Measurements from ENCODE around the gene SMC1B.
"Not testable (repeated sequence)": the region's sequence is repeated elsewhere in the genome, so short reads cannot be mapped to it uniquely, and the experiment has no call there.

SMC1B gene

GRCh38 chr22:45402466-45402985 lies 10.9 kb downstream of the SMC1B start:
- ATAC-seq (replicated peaks; ENCODE audit: extremely low read depth, poor library complexity, severe bottlenecking) (no peak), DNase-seq (ENCODE audit: low spot score in 2 of 2) (no peak)
- H3K9me3 Mint-ChIP-seq = peaks cover under 1% of the 10 kb centered on the region
- H3K4me3 Mint-ChIP-seq = no peak overlapping the region
- H3K4me1 Mint-ChIP-seq = no peaks in the 10 kb centered on the region
- no peaks in the 10 kb centered on the region for H3K36me3 Mint-ChIP-seq (ENCODE audit: insufficient read depth)
- no peak overlapping the region for H3K27ac Mint-ChIP-seq (ENCODE audit: low read depth)
- H3K27me3 Mint-ChIP-seq = peaks cover 21% of the 10 kb centered on the region

GRCh38 chr22:45399712-45400445 lies 13.5 kb downstream of the SMC1B start:
- no peak for DNase-seq (ENCODE audit: low spot score in 2 of 2)
- H3K4me1 Mint-ChIP-seq = no peaks in the 10 kb centered on the region
- no peak overlapping the region for H3K4me3 Mint-ChIP-seq
- H3K27ac Mint-ChIP-seq (ENCODE audit: low read depth) = no peak overlapping the region
- peaks cover 15% of the 10 kb centered on the region for H3K27me3 Mint-ChIP-seq
- H3K9me3 Mint-ChIP-seq = no peaks in the 10 kb centered on the region
- ATAC-seq (replicated peaks; ENCODE audit: extremely low read depth, poor library complexity, severe bottlenecking) = no peak
- no peaks in the 10 kb centered on the region for H3K36me3 Mint-ChIP-seq (ENCODE audit: insufficient read depth)

- Mint-ChIP-seq H3K9me3 (no peaks in the 10 kb centered on the region), H3K36me3 (ENCODE audit: insufficient read depth) (no peaks in the 10 kb centered on the region), H3K27ac (ENCODE audit: low read depth) (no peak overlapping the region), H3K4me3 (no peak overlapping the region), H3K27me3 (peaks cover 6% of the 10 kb centered on the region), H3K4me1 (no peaks in the 10 kb centered on the region)
- no peak for DNase-seq (ENCODE audit: low spot score in 2 of 2)
- no peak for ATAC-seq (replicated peaks; ENCODE audit: extremely low read depth, poor library complexity, severe bottlenecking)
Observed at GRCh38 chr22:45398214-45398613, 15.2 kb downstream of the SMC1B start.

- Mint-ChIP-seq H3K9me3 (no peaks in the 10 kb centered on the region), H3K4me1 (no peaks in the 10 kb centered on the region), H3K27me3 (peaks cover 6% of the 10 kb centered on the region), H3K36me3 (ENCODE audit: insufficient read depth) (no peaks in the 10 kb centered on the region), H3K4me3 (no peak overlapping the region), H3K27ac (ENCODE audit: low read depth) (no peak overlapping the region)
- no peak for ATAC-seq (replicated peaks; ENCODE audit: extremely low read depth, poor library complexity, severe bottlenecking)
- no peak for DNase-seq (ENCODE audit: low spot score in 2 of 2)
Observed at GRCh38 chr22:45397806-45398205, 15.6 kb downstream of the SMC1B start.

GRCh38 chr22:45389546-45389945 lies 23.9 kb downstream of the SMC1B start:
- no peak for DNase-seq (ENCODE audit: low spot score in 2 of 2)
- H3K27ac Mint-ChIP-seq (ENCODE audit: low read depth) = no peak overlapping the region
- no peaks in the 10 kb centered on the region for H3K9me3 Mint-ChIP-seq
- no peak for ATAC-seq (replicated peaks; ENCODE audit: extremely low read depth, poor library complexity, severe bottlenecking)
- no peak overlapping the region for H3K4me3 Mint-ChIP-seq
- H3K27me3 Mint-ChIP-seq = peaks cover 22% of the 10 kb centered on the region
- no peaks in the 10 kb centered on the region for H3K36me3 Mint-ChIP-seq (ENCODE audit: insufficient read depth)
- no peaks in the 10 kb centered on the region for H3K4me1 Mint-ChIP-seq

- H3K4me1 Mint-ChIP-seq = no peaks in the 10 kb centered on the region
- ATAC-seq (replicated peaks; ENCODE audit: extremely low read depth, poor library complexity, severe bottlenecking) (no peak), DNase-seq (ENCODE audit: low spot score in 2 of 2) (no peak)
- no peaks in the 10 kb centered on the region for H3K36me3 Mint-ChIP-seq (ENCODE audit: insufficient read depth)
- H3K4me3 Mint-ChIP-seq = no peak overlapping the region
- H3K27me3 Mint-ChIP-seq = peaks cover 42% of the 10 kb centered on the region
- no peak overlapping the region for H3K27ac Mint-ChIP-seq (ENCODE audit: low read depth)
- no peaks in the 10 kb centered on the region for H3K9me3 Mint-ChIP-seq
Observed at GRCh38 chr22:45381348-45381747, 32.1 kb downstream of the SMC1B start.

- no peak overlapping the region for H3K27ac Mint-ChIP-seq (ENCODE audit: low read depth)
- no peak overlapping the region for H3K4me3 Mint-ChIP-seq
- H3K27me3 Mint-ChIP-seq = peaks cover 28% of the 10 kb centered on the region
- no peaks in the 10 kb centered on the region for H3K9me3 Mint-ChIP-seq
- DNase-seq (ENCODE audit: low spot score in 2 of 2) = no peak
- ATAC-seq (replicated peaks; ENCODE audit: extremely low read depth, poor library complexity, severe bottlenecking) = no peak
- no peaks in the 10 kb centered on the region for H3K4me1 Mint-ChIP-seq
- no peaks in the 10 kb centered on the region for H3K36me3 Mint-ChIP-seq (ENCODE audit: insufficient read depth)
Observed at GRCh38 chr22:45376703-45377102, 36.7 kb downstream of the SMC1B start.

GRCh38 chr22:45376009-45376408 lies 37.4 kb downstream of the SMC1B start:
- peaks cover 31% of the 10 kb centered on the region for H3K27me3 Mint-ChIP-seq
- DNase-seq (ENCODE audit: low spot score in 2 of 2) (no peak), ATAC-seq (replicated peaks; ENCODE audit: extremely low read depth, poor library complexity, severe bottlenecking) (no peak)
- H3K9me3 Mint-ChIP-seq = no peaks in the 10 kb centered on the region
- no peaks in the 10 kb centered on the region for H3K4me1 Mint-ChIP-seq
- H3K36me3 Mint-ChIP-seq (ENCODE audit: insufficient read depth) = no peaks in the 10 kb centered on the region
- no peak overlapping the region for H3K4me3 Mint-ChIP-seq
- H3K27ac Mint-ChIP-seq (ENCODE audit: low read depth) = no peak overlapping the region

- H3K4me3 Mint-ChIP-seq; H3K9me3 Mint-ChIP-seq; ATAC-seq (replicated peaks; ENCODE audit: extremely low read depth, poor library complexity, severe bottlenecking); H3K36me3 Mint-ChIP-seq (ENCODE audit: insufficient read depth); DNase-seq (ENCODE audit: low spot score in 2 of 2); H3K27ac Mint-ChIP-seq (ENCODE audit: low read depth); H3K4me1 Mint-ChIP-seq: not testable (repeated sequence)
- peaks cover 23% of the 10 kb centered on the region for H3K27me3 Mint-ChIP-seq
Observed at GRCh38 chr22:45373592-45373991, 39.8 kb downstream of the SMC1B start.

- Mint-ChIP-seq H3K4me1 (no peaks in the 10 kb centered on the region), H3K27me3 (peaks cover 49% of the 10 kb centered on the region), H3K27ac (ENCODE audit: low read depth) (no peak overlapping the region), H3K4me3 (no peak overlapping the region), H3K36me3 (ENCODE audit: insufficient read depth) (no peaks in the 10 kb centered on the region), H3K9me3 (peaks cover 8% of the 10 kb centered on the region)
- no peak for ATAC-seq (replicated peaks; ENCODE audit: extremely low read depth, poor library complexity, severe bottlenecking)
- no peak for DNase-seq (ENCODE audit: low spot score in 2 of 2)
Observed at GRCh38 chr22:45366713-45367112, 46.7 kb downstream of the SMC1B start.

GRCh38 chr22:45359627-45360026 lies 53.8 kb downstream of the SMC1B start:
- ATAC-seq (replicated peaks; ENCODE audit: extremely low read depth, poor library complexity, severe bottlenecking) (no peak), DNase-seq (ENCODE audit: low spot score in 2 of 2) (no peak)
- Mint-ChIP-seq H3K36me3 (ENCODE audit: insufficient read depth) (no peaks in the 10 kb centered on the region), H3K27ac (ENCODE audit: low read depth) (no peak overlapping the region), H3K27me3 (peaks cover 14% of the 10 kb centered on the region), H3K9me3 (no peaks in the 10 kb centered on the region), H3K4me3 (no peak overlapping the region), H3K4me1 (no peaks in the 10 kb centered on the region)

- H3K36me3 Mint-ChIP-seq (ENCODE audit: insufficient read depth) = no peaks in the 10 kb centered on the region
- no peak overlapping the region for H3K4me3 Mint-ChIP-seq
- peaks cover 8% of the 10 kb centered on the region for H3K27me3 Mint-ChIP-seq
- ATAC-seq (replicated peaks; ENCODE audit: extremely low read depth, poor library complexity, severe bottlenecking) (no peak), DNase-seq (ENCODE audit: low spot score in 2 of 2) (no peak)
- H3K9me3 Mint-ChIP-seq = no peaks in the 10 kb centered on the region
- no peak overlapping the region for H3K27ac Mint-ChIP-seq (ENCODE audit: low read depth)
- H3K4me1 Mint-ChIP-seq = no peaks in the 10 kb centered on the region
Observed at GRCh38 chr22:45358127-45358526, 55.3 kb downstream of the SMC1B start.

GRCh38 chr22:45357490-45357889 lies 55.9 kb downstream of the SMC1B start:
- Mint-ChIP-seq H3K9me3 (no peaks in the 10 kb centered on the region), H3K27me3 (peaks cover 3% of the 10 kb centered on the region), H3K4me3 (no peak overlapping the region), H3K4me1 (no peaks in the 10 kb centered on the region), H3K27ac (ENCODE audit: low read depth) (no peak overlapping the region), H3K36me3 (ENCODE audit: insufficient read depth) (no peaks in the 10 kb centered on the region)
- ATAC-seq (replicated peaks; ENCODE audit: extremely low read depth, poor library complexity, severe bottlenecking) (no peak), DNase-seq (ENCODE audit: low spot score in 2 of 2) (no peak)

Data from central memory CD8-positive, alpha-beta T cell (primary cell).